A549 treated with AZD2906 at 1 μM for 4 hours (cell line): ENCODE data around the gene KRT24. TPM values are rescaled to one million over a fixed set of nuclear protein-coding genes. Genes with fewer than 3 reads are reported as not detected.

ENCODE experiments used
- total RNA-seq: library from RNA; stranded (reverse); fragments of 200-300 nt; extraction: Qiagen RNA extraction; gene quantifications from 5 replicates; pipeline ENCODE4 v1.2.3, GENCODE V29; 2022

Gene KRT24
- not detected in 5 replicates for total RNA-seq

DNA sequence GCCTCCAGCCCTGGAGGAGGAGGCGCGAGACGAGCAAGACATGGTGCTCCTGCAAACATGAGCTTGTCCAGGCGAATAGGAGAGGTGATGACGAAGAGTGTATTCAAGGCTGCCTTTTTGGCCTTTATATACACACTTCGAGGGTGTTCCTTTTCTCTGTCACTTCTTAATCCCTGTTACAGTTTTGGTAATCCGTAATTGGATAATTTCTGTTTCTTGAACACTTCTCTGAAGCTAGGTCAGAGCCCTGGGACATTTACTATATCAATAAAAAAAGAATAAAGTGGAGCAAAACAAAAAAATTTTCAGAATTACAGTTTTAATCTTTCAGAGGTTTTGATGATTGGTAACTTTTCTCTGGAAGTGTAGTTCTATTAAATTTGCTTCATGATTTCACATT is at the start of gene KRT24:
Gene KRT24, minus strand, starts transcription at position 101 of the 400 bp plus-strand sequence. Its CDS starts 59 bp downstream, at position 42.

DNA sequence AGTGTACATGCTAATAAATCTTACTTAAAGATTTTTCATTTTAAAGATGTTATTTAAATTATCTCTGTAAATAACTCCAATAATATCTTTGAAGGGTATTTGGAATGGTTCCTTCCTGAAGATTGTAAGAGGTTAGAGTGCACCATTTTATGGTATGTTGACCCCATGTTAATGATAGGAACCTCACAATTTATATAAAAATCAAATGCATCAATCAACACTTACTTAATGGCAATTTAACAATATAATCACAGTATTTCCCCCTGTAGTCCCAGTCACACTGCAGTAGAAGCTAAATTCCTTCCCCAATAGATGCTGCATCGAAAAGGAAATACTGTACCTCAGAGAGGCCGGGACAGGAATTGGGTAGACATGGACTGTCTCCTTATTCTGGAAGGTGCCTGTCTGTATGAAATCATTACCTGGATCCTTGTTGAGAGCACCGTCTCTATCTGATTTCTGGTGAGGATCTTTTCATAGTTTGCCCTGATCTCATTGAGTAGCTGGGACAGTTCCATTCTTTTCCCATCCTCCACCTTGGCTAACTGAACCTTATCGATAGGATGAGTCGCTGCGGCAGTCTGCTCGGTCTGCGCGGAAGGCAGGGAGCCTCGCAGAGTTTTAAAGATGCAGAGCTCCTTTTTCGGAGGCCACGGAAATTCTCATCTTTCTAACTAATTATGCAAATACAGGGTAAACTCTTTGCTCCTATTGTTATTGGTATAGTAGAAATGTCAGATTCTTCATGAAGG is 38.8 kb downstream of the KRT24 start, which contains the start of gene KRT222:
Gene KRT222, minus strand, starts transcription at position 596 of the 752 bp plus-strand sequence. Its CDS starts 78 bp downstream, at position 518.

Other genes with a start within 250 kb of the KRT24 start
- gene TNS4, start 202.1 kb downstream of the KRT24 start, total RNA-seq: 188 to 253 TPM (median 228 TPM) in 5 replicates
- gene CCR7, start 138.3 kb downstream of the KRT24 start, total RNA-seq: 0.50 to 1.1 TPM (median 0.95 TPM) in 5 replicates
- gene SMARCE1, start 55.9 kb downstream of the KRT24 start, total RNA-seq: 105 to 110 TPM (median 106 TPM) in 5 replicates
- gene KRT222, start 38.6 kb downstream of the KRT24 start, total RNA-seq: 0.30 to 0.57 TPM (median 0.40 TPM) in 5 replicates
- not detected in 5 replicates for gene KRT25, start 51.6 kb upstream of the KRT24 start, total RNA-seq
- not detected in 5 replicates for gene KRT26, start 68.4 kb upstream of the KRT24 start, total RNA-seq
- not detected in 5 replicates for gene KRT27, start 78.8 kb upstream of the KRT24 start, total RNA-seq
- not detected in 5 replicates for gene KRT28, start 96.2 kb upstream of the KRT24 start, total RNA-seq
- gene KRT10, start 118.9 kb upstream of the KRT24 start, total RNA-seq: 65.4 to 117 TPM (median 102 TPM) in 5 replicates
- not detected in 5 replicates for gene KRT12, start 163.5 kb upstream of the KRT24 start, total RNA-seq
- 0.11 to 0.30 TPM (median 0.23 TPM) in 5 replicates for gene KRT20, start 181.5 kb upstream of the KRT24 start, total RNA-seq
- gene KRT23, start 233.9 kb upstream of the KRT24 start, total RNA-seq: 0.08 to 0.14 TPM (median 0.10 TPM) in 4 of 5 replicates, not detected in the other